ENCODE measurements around the gene INPP4A.

INPP4A gene

GRCh38 chr2:98571121-98571701, 126.6 kb downstream of the INPP4A start:
- ATAC-seq, result no peak
- TF ChIP-seq RARB (CRISPR knock-in tag; IDR thresholded peaks at IDR 0.05) (no peak), ESRRG (CRISPR knock-in tag; IDR thresholded peaks at IDR 0.05) (no peak), TCF4 (CRISPR knock-in tag; IDR thresholded peaks at IDR 0.05; ENCODE audit: borderline replicate concordance) (no peak)

- TF ChIP-seq POU6F1 (CRISPR knock-in tag; IDR thresholded peaks at IDR 0.05; ENCODE audit: borderline replicate concordance, low read depth) (no peak), CSDC2 (CRISPR knock-in tag; IDR thresholded peaks at IDR 0.05) (no peak), PPARA (CRISPR knock-in tag; IDR thresholded peaks at IDR 0.05; ENCODE audit: borderline replicate concordance) (no peak), TSHZ2 (CRISPR knock-in tag; IDR thresholded peaks at IDR 0.05) (no peak), GLIS3 (CRISPR knock-in tag; IDR thresholded peaks at IDR 0.05) (no peak), CSRNP3 (CRISPR knock-in tag; IDR thresholded peaks at IDR 0.05) (no peak)
These were observed 127.1 kb downstream of the INPP4A start for GRCh38 chr2:98571796-98572195.

GRCh38 chr2:98572211-98572610, 127.6 kb downstream of the INPP4A start:
- ATAC-seq, result no peak
- TF ChIP-seq CSRNP3 (CRISPR knock-in tag; IDR thresholded peaks at IDR 0.05) (no peak), ZC3H10 (CRISPR knock-in tag; IDR thresholded peaks at IDR 0.05) (no peak), OSR1 (CRISPR knock-in tag; IDR thresholded peaks at IDR 0.05) (no peak), TCF4 (CRISPR knock-in tag; IDR thresholded peaks at IDR 0.05; ENCODE audit: borderline replicate concordance) (no peak), SNAI2 (CRISPR knock-in tag; IDR thresholded peaks at IDR 0.05) (no peak), ZFP30 (CRISPR knock-in tag; IDR thresholded peaks at IDR 0.05) (no peak), ISL1 (CRISPR knock-in tag; IDR thresholded peaks at IDR 0.05) (no peak), ZNF70 (CRISPR knock-in tag; IDR thresholded peaks at IDR 0.05) (no peak), ZFP3 (CRISPR knock-in tag; IDR thresholded peaks at IDR 0.05) (no peak), POU6F1 (CRISPR knock-in tag; IDR thresholded peaks at IDR 0.05; ENCODE audit: borderline replicate concordance, low read depth) (no peak)

More at GRCh38 chr2:98571796-98572195, 127.1 kb downstream of the INPP4A start:
- no peak for ATAC-seq

GRCh38 chr2:98572676-98573075, 128.0 kb downstream of the INPP4A start:
- ATAC-seq, result no peak

GRCh38 chr2:98573426-98573825, 128.8 kb downstream of the INPP4A start:
- ATAC-seq, result no peak
- no peak for TF ChIP-seq ZFP3 (CRISPR knock-in tag; IDR thresholded peaks at IDR 0.05)
- TF ChIP-seq TSHZ2 (CRISPR knock-in tag; IDR thresholded peaks at IDR 0.05), result no peak
- no peak for TF ChIP-seq TOX (CRISPR knock-in tag; IDR thresholded peaks at IDR 0.05; ENCODE audit: borderline replicate concordance)
- TF ChIP-seq ZC3H10 (CRISPR knock-in tag; IDR thresholded peaks at IDR 0.05), result no peak
- no peak for TF ChIP-seq RARB (CRISPR knock-in tag; IDR thresholded peaks at IDR 0.05)
- TF ChIP-seq CREB5 (CRISPR knock-in tag; IDR thresholded peaks at IDR 0.05; ENCODE audit: low read depth), result no peak
- TF ChIP-seq TCF4 (CRISPR knock-in tag; IDR thresholded peaks at IDR 0.05; ENCODE audit: borderline replicate concordance), result no peak
- TF ChIP-seq OSR1 (CRISPR knock-in tag; IDR thresholded peaks at IDR 0.05), result no peak

More at GRCh38 chr2:98572676-98573075, 128.0 kb downstream of the INPP4A start:
- TF ChIP-seq ISL1 (CRISPR knock-in tag; IDR thresholded peaks at IDR 0.05) (no peak), BACH2 (CRISPR knock-in tag; IDR thresholded peaks at IDR 0.05; ENCODE audit: borderline replicate concordance) (no peak)

Measured in SK-N-SH treated with all-trans-retinoic acid at 6 μM for 48 hours (cell line).